SU-DHL-6 (cell line): ENCODE measurements around the gene ST7.

Experiments
- H2AFZ ChIP-seq: fragments of 200-600 bp; sonication (generic); 2 replicates; pipeline ENCODE4 v1.6.1; 2014; ENCODE audit warnings: low read depth, mild to moderate bottlenecking, moderate library complexity, mixed read lengths, antibody characterized with exemption, low read length; ENCODE audit not compliant: severe bottlenecking
- H3F3A ChIP-seq: fragments of 200-600 bp; shearing (Covaris generic); 2 replicates; pipeline ENCODE4 v1.6.0; 2016; ENCODE audit warnings: antibody characterized with exemption, mild to moderate bottlenecking; ENCODE audit not compliant: insufficient read depth
- H3K27ac ChIP-seq: fragments of 200-600 bp; sonication (generic); 2 replicates; pipeline ENCODE4 v1.5.1; 2016; ENCODE audit warnings: low read depth, mild to moderate bottlenecking, low read length, moderate library complexity, mixed read lengths
- H3K27me3 ChIP-seq: fragments of 200-600 bp; sonication (generic), shearing (Covaris generic); 2 replicates; pipeline ENCODE4 v1.6.0; 2014; ENCODE audit warnings: mild to moderate bottlenecking, low read length
- H3K36me3 ChIP-seq: fragments of 200-600 bp; sonication (generic); 2 replicates; pipeline ENCODE4 v1.6.1; 2014; ENCODE audit warnings: mild to moderate bottlenecking, low read length, mixed read lengths
- H3K4me2 ChIP-seq: fragments of 300-600, 200-600 bp; shearing (Covaris generic), sonication (generic); 2 replicates; pipeline ENCODE4 v1.6.0; 2014; ENCODE audit warnings: low read length, low read depth, mild to moderate bottlenecking; ENCODE audit not compliant: poor library complexity, severe bottlenecking
- H3K4me3 ChIP-seq: fragments of 200-600 bp; sonication (generic); 2 replicates; pipeline ENCODE4 v1.5.1; 2014; ENCODE audit warnings: antibody characterized with exemption, low read length, mild to moderate bottlenecking, mixed read lengths; ENCODE audit not compliant: insufficient read depth, poor library complexity, severe bottlenecking
- H3K79me2 ChIP-seq: fragments of 200-600 bp; sonication (generic); 2 replicates; pipeline ENCODE4 v1.6.1; 2014; ENCODE audit warnings: mild to moderate bottlenecking, low read length, moderate library complexity; ENCODE audit not compliant: insufficient read depth
- H3K9ac ChIP-seq: fragments of 200-600 bp; sonication (generic); 2 replicates; pipeline ENCODE4 v1.7.0; 2014; ENCODE audit warnings: mild to moderate bottlenecking, low read length
- H3K9me2 ChIP-seq: fragments of 200-600 bp; sonication (generic); replicated peaks from 2 replicates; pipeline ENCODE4 v1.6.1; 2014; ENCODE audit warnings: low read length; ENCODE audit not compliant: insufficient read depth
- H3K9me3 ChIP-seq: fragments of 200-600 bp; sonication (generic); 2 replicates; pipeline ENCODE4 v1.6.1; 2014; ENCODE audit warnings: low read length, mixed read lengths; ENCODE audit not compliant: insufficient read depth
- H4K20me1 ChIP-seq: fragments of 200-600 bp; sonication (generic); 2 replicates; pipeline ENCODE4 v1.6.1; 2014; ENCODE audit warnings: low read depth, mild to moderate bottlenecking, antibody characterized with exemption, low read length, moderate library complexity, mixed read lengths
- EZH2phosphoT487 ChIP-seq: fragments of 200-600 bp; sonication (generic), shearing (Covaris generic); conservative IDR thresholded peaks from 2 replicates; pipeline ENCODE4 v1.6.1; 2018; ENCODE audit warnings: mild to moderate bottlenecking, antibody characterized with exemption, low read length, moderate library complexity, mixed read lengths
- TF ChIP-seq, protein P1 (sequence below): fragments of 200-600 bp; sonication (generic); IDR thresholded peaks from one replicate; pipeline ENCODE4 v1.5.1; 2017; ENCODE audit warnings: antibody characterized with exemption, mild to moderate bottlenecking, low read length, moderate library complexity; ENCODE audit not compliant: insufficient read depth, poor library complexity, severe bottlenecking

The ST7 gene

DNA sequence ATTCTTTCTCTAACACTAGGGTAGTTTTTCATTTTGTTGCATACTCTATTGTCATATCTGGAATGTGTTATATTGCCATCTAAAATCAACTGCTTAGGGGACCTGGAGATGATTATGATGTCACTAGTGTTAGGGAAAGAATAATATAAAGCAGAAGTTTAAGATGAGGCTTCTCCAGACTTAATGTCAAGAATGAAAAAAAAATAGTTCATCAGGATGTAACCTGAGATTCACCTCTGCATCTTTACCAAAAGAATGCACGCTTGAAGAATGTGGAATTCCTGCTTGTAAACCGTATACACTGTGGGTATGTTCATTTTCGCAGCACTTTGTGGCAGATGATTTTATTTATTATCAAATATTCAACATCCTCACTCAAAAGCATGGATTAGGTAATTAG is 184.6 kb downstream of the ST7 start:
- TF ChIP-seq EZH2phosphoT487, result no peak
- Histone ChIP-seq H2AFZ (no peak overlapping the region), H3K4me2 (no peak overlapping the region), H3K79me2 (no peaks in the 10 kb centered on the region), H3K27me3 (no peaks in the 10 kb centered on the region), H3K36me3 (no peaks in the 10 kb centered on the region), H4K20me1 (no peaks in the 10 kb centered on the region), H3K4me3 (no peak overlapping the region), H3K27ac (no peak overlapping the region), H3K9me2 (no peaks in the 10 kb centered on the region), H3K9ac (no peak overlapping the region), H3F3A (no peaks in the 10 kb centered on the region), H3K9me3 (no peaks in the 10 kb centered on the region)

GRCh38 chr7:117138495-117138894 is 185.2 kb downstream of the ST7 start:
- TF ChIP-seq EZH2phosphoT487, result no peak
- TF ChIP-seq, protein P1, sequence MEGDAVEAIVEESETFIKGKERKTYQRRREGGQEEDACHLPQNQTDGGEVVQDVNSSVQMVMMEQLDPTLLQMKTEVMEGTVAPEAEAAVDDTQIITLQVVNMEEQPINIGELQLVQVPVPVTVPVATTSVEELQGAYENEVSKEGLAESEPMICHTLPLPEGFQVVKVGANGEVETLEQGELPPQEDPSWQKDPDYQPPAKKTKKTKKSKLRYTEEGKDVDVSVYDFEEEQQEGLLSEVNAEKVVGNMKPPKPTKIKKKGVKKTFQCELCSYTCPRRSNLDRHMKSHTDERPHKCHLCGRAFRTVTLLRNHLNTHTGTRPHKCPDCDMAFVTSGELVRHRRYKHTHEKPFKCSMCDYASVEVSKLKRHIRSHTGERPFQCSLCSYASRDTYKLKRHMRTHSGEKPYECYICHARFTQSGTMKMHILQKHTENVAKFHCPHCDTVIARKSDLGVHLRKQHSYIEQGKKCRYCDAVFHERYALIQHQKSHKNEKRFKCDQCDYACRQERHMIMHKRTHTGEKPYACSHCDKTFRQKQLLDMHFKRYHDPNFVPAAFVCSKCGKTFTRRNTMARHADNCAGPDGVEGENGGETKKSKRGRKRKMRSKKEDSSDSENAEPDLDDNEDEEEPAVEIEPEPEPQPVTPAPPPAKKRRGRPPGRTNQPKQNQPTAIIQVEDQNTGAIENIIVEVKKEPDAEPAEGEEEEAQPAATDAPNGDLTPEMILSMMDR, result no peak
- Histone ChIP-seq H3K36me3 (no peaks in the 10 kb centered on the region), H3K27me3 (no peaks in the 10 kb centered on the region), H4K20me1 (no peaks in the 10 kb centered on the region), H3K79me2 (no peaks in the 10 kb centered on the region), H3K9me2 (no peaks in the 10 kb centered on the region), H3K27ac (no peak overlapping the region), H2AFZ (no peak overlapping the region), H3K9ac (no peak overlapping the region), H3F3A (no peaks in the 10 kb centered on the region), H3K4me2 (no peak overlapping the region), H3K4me3 (no peak overlapping the region), H3K9me3 (no peaks in the 10 kb centered on the region)

GRCh38 chr7:117138981-117139380 is 185.7 kb downstream of the ST7 start:
- Histone ChIP-seq H2AFZ (no peak overlapping the region), H3K36me3 (no peaks in the 10 kb centered on the region), H3K4me3 (no peak overlapping the region), H3K27me3 (no peaks in the 10 kb centered on the region), H3K79me2 (no peaks in the 10 kb centered on the region), H3K4me2 (no peak overlapping the region), H3K27ac (no peak overlapping the region), H3K9me3 (no peaks in the 10 kb centered on the region), H3K9ac (no peak overlapping the region), H3F3A (no peaks in the 10 kb centered on the region), H4K20me1 (no peaks in the 10 kb centered on the region), H3K9me2 (no peaks in the 10 kb centered on the region)
- no peak for TF ChIP-seq EZH2phosphoT487
- TF ChIP-seq, protein P1, result no peak

GRCh38 chr7:117139397-117139984 is 186.2 kb downstream of the ST7 start:
- H3K27ac ChIP-seq, result no peak overlapping the region
- TF ChIP-seq, protein P1, result no peak
- TF ChIP-seq EZH2phosphoT487, result no peak
- H2AFZ ChIP-seq, result no peak overlapping the region
- H3K79me2 ChIP-seq, result no peaks in the 10 kb centered on the region
- no peaks in the 10 kb centered on the region for H4K20me1 ChIP-seq
- H3K9ac ChIP-seq, result no peak overlapping the region
- H3K9me2 ChIP-seq, result no peaks in the 10 kb centered on the region
- no peaks in the 10 kb centered on the region for H3K9me3 ChIP-seq
- H3K4me2 ChIP-seq, result no peak overlapping the region
- H3K36me3 ChIP-seq, result no peaks in the 10 kb centered on the region
- H3F3A ChIP-seq, result no peaks in the 10 kb centered on the region
- no peak overlapping the region for H3K4me3 ChIP-seq
- no peaks in the 10 kb centered on the region for H3K27me3 ChIP-seq
